ENCODE results near the gene IRS1.
A peak's percentile ranks its signal among the peaks of the same experiment; 100 is the strongest.

IRS1 gene

DNA sequence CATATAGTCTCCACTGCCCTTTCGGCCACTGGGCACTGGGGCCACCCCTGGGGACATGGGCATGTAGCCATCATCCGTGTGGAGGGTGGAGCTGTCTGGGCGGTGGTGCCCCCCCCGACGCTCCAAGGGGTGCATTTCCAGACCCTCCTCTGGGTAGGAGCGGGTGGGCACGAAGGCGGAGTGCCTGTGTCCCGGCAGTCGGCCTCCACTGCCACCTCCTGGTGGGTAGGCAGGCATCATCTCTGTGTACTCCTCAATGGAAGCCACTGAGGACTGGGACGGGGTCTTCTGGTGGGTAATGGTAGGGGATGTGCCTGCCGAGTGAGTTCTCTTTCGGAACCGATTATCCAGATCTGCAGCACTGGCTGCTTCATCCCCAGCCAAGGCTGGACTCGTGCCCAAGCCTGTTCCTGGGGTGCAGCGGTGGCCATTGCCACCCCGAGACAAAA, 2.8 kb downstream of the IRS1 start:
- peak overlapping the region; percentile 83 for H3K4me3 ChIP-seq (ENCODE audit: low read depth, low read length)
- no peak for DNase-seq (ENCODE audit: low read depth, low spot score)
- ChIA-PET CTCF (interaction anchor here (0.7 to 3.3 kb wide), 9 partner anchors 20 to 1123 kb away, joined by 3 to 13 read pairs (median 3); no protein-coding TSS in a partner anchor), POLR2A (no interaction called here)
- TF ChIP-seq, protein P1, sequence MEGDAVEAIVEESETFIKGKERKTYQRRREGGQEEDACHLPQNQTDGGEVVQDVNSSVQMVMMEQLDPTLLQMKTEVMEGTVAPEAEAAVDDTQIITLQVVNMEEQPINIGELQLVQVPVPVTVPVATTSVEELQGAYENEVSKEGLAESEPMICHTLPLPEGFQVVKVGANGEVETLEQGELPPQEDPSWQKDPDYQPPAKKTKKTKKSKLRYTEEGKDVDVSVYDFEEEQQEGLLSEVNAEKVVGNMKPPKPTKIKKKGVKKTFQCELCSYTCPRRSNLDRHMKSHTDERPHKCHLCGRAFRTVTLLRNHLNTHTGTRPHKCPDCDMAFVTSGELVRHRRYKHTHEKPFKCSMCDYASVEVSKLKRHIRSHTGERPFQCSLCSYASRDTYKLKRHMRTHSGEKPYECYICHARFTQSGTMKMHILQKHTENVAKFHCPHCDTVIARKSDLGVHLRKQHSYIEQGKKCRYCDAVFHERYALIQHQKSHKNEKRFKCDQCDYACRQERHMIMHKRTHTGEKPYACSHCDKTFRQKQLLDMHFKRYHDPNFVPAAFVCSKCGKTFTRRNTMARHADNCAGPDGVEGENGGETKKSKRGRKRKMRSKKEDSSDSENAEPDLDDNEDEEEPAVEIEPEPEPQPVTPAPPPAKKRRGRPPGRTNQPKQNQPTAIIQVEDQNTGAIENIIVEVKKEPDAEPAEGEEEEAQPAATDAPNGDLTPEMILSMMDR (IDR thresholded peaks at IDR 0.05; ENCODE audit: insufficient read depth, low read length, missing control alignments) = peak; percentile 65

DNA sequence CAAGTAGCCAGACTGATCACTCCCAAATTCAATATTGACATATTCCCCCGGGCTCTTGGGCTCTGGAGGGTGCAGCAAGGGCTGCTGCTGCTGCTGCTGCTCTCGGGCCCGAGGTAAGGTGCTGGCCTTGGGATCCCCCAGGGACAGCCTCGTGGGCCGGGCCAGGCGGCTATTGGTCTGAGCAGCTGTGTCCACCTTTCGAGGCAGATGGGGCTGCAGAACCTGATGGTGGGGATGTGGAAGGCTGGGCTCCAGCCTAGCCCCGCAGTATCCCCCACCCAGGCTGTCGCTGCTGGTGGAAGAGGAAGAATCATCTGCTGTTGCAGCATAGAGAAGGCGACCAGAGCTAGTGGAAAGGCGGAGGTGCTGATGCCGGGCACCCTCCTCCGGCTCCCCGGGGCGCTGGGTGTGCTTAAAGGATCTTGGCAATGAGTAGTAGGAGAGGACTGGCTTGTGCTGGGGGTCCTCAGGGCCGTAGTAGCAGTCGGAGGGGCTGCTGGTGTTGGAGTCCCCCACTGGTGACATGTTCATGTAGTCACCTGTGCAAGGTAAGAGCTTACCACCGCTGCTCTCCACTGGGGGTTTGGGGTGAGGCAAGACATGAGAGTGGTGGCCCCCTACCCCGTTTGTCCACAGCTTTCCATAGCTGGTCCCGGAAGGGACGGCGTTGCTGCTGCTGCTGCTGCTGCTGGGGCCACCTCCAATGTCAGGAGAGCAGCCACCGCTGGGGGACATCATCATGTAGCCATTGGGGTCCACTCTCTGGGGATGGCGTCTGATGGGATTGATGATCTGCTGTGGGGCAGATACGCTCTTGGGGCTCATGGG, 3.4 kb downstream of the IRS1 start:
- no peak for DNase-seq (ENCODE audit: low read depth, low spot score)
- CTCF ChIA-PET = interaction anchor here (0.6 to 3.3 kb wide), 16 partner anchors 21 to 1127 kb away, joined by 3 to 13 read pairs (median 3); no protein-coding TSS in a partner anchor
- H3K4me3 ChIP-seq (ENCODE audit: low read depth, low read length) = peak overlapping the region; percentile 83
- POLR2A ChIA-PET = interaction anchor here (0.9 kb wide), 1 partner anchor 350 kb away, joined by 4 read pairs; no protein-coding TSS in a partner anchor
- TF ChIP-seq, protein P1 (IDR thresholded peaks at IDR 0.05; ENCODE audit: insufficient read depth, low read length, missing control alignments) = no peak

DNA sequence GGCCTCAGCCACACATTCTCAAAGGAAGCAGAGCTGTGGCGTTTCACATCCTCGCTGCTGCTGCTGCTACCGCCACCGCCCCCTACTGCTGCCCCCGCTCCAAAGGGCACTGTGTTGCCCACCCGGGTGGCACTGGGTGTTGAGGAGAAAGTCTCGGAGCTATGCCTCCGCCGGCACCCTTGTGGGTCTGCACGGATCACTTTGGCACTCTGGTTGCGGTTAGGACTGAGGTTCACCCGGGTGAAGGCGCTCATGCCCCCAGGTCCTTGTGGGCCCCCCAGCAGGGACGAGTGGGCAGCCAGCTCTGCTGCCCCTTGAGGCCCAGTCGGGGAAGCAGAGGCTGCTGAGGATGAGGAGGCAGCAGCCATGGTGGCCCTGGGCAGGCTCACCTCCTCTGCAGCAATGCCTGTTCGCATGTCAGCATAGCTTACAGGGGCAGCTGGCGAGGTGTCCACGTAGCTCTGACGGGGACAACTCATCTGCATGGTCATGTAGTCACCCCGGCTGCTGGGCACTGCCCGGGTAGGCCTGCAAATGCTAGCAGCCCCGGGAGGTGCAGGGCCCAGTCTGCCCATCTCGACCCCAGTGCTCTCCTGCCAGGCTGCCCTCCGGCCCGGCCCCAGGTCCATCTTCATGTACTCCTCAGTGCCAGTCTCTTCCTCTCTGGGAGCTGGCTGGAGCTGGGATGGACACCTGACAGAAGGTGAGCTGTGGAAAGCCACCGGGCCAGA, 4.2 kb downstream of the IRS1 start:
- TF ChIP-seq, protein P1 (IDR thresholded peaks at IDR 0.05; ENCODE audit: insufficient read depth, low read length, missing control alignments) = peak; percentile 10
- POLR2A ChIA-PET = interaction anchor here (0.9 kb wide), 1 partner anchor 349 kb away, joined by 4 read pairs; no protein-coding TSS in a partner anchor
- peak overlapping the region; percentile 83 for H3K4me3 ChIP-seq (ENCODE audit: low read depth, low read length)
- CTCF ChIA-PET = interaction anchor here (0.6 to 3.3 kb wide), 15 partner anchors 96 to 1126 kb away, joined by 3 to 13 read pairs (median 4); no protein-coding TSS in a partner anchor
- DNase-seq (ENCODE audit: low read depth, low spot score) = no peak

DNA sequence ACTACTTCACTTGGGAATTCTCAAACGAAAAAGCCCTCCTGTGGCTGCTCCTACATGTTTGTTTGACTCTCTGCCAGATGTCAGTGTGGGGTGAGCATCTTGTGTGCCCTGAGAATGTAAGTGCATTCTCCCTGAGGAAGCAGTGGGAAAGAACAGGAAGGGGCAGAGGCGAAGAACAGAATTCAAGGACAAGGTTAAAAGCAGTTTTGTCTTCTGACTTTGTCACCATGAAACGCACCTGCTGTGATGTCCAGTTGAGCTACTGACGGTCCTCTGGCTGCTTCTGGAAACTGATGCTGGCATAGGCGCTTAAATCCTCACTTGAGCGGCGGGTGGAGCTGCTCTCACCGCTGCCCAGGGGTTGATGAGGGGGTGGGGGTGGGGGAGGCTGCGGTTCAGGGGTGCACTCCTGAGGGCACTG, 4.9 kb downstream of the IRS1 start:
- TF ChIP-seq, protein P1 (IDR thresholded peaks at IDR 0.05; ENCODE audit: insufficient read depth, low read length, missing control alignments) = no peak
- ChIA-PET POLR2A (no interaction called here), CTCF (interaction anchor here (1.1 to 3.3 kb wide), 11 partner anchors 95 to 1123 kb away, joined by 3 to 13 read pairs (median 4); no protein-coding TSS in a partner anchor)
- peak overlapping the region; percentile 83 for H3K4me3 ChIP-seq (ENCODE audit: low read depth, low read length)
- DNase-seq (ENCODE audit: low read depth, low spot score) = no peak

DNA sequence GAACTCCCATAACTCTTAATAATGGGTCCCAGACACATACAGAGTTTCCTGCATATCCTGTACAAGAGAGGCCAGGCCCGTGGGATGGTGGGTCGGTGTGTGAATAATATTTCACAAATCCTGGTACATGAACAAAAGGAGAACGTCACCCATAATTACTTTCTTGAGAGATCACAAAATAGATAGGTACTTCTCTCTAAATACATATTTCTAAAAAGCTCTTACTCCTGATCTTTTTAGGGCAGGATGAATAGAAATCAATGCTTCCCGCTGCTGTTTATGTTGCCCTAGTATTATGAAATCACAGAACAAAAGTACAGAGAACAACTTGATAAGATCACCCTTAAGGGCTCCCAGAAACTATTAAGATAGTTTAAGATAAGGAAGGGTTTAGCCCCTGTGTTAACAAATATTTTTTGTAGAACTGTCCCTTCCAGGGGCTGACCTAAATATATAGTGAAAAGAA, 5.4 kb downstream of the IRS1 start:
- TF ChIP-seq, protein P1 (IDR thresholded peaks at IDR 0.05; ENCODE audit: insufficient read depth, low read length, missing control alignments) = no peak
- H3K4me3 ChIP-seq (ENCODE audit: low read depth, low read length) = peak overlapping the region; percentile 83
- no peak for DNase-seq (ENCODE audit: low read depth, low spot score)
- ChIA-PET POLR2A (no interaction called here), CTCF (interaction anchor here (1.2 to 3.3 kb wide), 10 partner anchors 8 to 1122 kb away, joined by 3 to 13 read pairs (median 4); no protein-coding TSS in a partner anchor)
